Measurements from ENCODE around the gene DUSP5. TPM values are rescaled to one million over a fixed set of nuclear protein-coding genes. Genes with fewer than 3 reads are reported as not detected.

DUSP5 gene
- total and polyA plus RNA-seq, 9 donors, result 2.5 to 21.6 (median 6.2) TPM

DNA sequence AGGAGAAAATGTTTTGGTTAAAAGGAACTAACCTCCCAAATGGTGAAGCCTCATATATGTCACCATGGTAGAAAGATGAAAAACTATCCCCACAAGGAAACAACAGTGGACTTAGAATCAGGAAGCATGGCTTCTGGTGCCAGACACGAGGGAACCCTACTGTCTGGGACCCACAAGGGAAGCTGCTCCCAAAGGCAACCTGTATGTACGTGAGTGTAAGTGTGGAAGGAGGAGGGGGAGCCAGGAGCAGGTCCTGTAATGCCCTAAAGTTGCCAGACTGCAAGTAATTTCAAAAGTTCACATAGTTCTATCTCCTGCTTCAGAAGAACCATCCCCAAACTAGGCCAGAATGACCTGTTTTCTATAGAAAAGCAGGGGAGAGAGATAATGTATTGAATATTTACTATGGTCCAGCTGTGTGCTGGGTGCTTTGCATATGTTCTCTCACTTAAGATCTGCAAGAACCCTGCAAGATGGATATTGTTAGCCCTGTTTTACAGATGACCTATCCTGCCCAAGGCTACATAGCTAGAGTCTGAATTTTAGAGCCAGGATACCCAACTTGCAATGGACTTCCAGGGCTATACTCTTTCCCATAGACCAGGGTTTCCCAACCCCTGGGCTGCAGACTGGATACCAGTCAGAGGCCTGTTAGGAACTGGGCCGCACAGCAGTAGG lies 19.2 kb downstream of the DUSP5 start:
- WGBS, 3 donors, result 84 to 87% (median 86%) methylated on average over 3 of the region's 3 CpGs
- DNase-seq, result no peak
- intact Hi-C loops (cut with DNase I), result no loop called here

DNA sequence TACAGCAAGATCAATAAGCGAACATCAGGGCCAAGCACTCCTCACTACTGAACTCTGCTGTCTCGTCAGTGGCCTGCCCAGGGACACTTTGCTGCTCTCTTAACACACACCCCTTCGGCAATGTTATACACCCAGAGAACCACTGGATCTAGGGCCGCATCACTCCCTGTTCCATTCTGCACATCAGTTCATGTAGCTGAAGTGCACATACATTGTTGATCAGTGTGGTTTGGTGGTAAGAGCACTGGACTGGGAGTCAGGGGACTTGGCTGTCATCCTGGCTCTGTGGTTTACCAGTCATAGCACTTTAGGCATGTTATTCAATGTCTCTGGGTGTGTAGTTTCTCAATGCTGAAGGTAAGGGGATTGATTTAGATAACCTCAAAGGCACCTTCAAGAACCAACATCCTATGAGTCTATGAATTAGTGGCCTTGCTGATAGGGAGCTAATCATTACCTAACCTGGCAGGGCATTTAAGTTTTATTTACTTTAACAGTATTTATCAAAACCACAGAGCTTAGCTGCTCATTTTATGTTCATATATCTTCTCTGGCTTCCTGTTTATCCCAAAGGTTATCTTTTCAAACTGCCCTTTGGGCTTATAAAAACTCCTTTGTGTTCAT lies 24.8 kb downstream of the DUSP5 start:
- H3K9me3 ChIP-seq, result no peaks in the 10 kb centered on the region
- no peaks in the 10 kb centered on the region for H3K27me3 ChIP-seq
- no peaks in the 10 kb centered on the region for H3K4me1 ChIP-seq (ENCODE audit: insufficient read depth)
- 86 to 96% (median 92%) methylated on average over 4 of the region's 4 CpGs for WGBS, 3 donors
- no peak overlapping the region for H3K27ac ChIP-seq
- no peak for DNase-seq
- intact Hi-C loops (cut with DNase I), result no loop called here
- H3K36me3 ChIP-seq, result no peaks in the 10 kb centered on the region
- no peak overlapping the region for H3K4me3 ChIP-seq
- TF ChIP-seq, protein P1, sequence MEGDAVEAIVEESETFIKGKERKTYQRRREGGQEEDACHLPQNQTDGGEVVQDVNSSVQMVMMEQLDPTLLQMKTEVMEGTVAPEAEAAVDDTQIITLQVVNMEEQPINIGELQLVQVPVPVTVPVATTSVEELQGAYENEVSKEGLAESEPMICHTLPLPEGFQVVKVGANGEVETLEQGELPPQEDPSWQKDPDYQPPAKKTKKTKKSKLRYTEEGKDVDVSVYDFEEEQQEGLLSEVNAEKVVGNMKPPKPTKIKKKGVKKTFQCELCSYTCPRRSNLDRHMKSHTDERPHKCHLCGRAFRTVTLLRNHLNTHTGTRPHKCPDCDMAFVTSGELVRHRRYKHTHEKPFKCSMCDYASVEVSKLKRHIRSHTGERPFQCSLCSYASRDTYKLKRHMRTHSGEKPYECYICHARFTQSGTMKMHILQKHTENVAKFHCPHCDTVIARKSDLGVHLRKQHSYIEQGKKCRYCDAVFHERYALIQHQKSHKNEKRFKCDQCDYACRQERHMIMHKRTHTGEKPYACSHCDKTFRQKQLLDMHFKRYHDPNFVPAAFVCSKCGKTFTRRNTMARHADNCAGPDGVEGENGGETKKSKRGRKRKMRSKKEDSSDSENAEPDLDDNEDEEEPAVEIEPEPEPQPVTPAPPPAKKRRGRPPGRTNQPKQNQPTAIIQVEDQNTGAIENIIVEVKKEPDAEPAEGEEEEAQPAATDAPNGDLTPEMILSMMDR (IDR thresholded peaks at IDR 0.05), result no peak
- TF ChIP-seq EP300 (IDR thresholded peaks at IDR 0.05), result no peak
- TF ChIP-seq POLR2A (IDR thresholded peaks at IDR 0.05), result no peak

More for the DNA sequence above, 19.2 kb downstream of the DUSP5 start:
- Histone ChIP-seq H3K9me3 (no peaks in the 10 kb centered on the region), H3K4me1 (ENCODE audit: insufficient read depth) (no peaks in the 10 kb centered on the region), H3K27ac (no peak overlapping the region), H3K4me3 (no peak overlapping the region), H3K36me3 (no peaks in the 10 kb centered on the region), H3K27me3 (no peaks in the 10 kb centered on the region)
- TF ChIP-seq EP300 (IDR thresholded peaks at IDR 0.05) (no peak), POLR2A (IDR thresholded peaks at IDR 0.05) (no peak)
- TF ChIP-seq, protein P1 (IDR thresholded peaks at IDR 0.05), result no peak

DNA sequence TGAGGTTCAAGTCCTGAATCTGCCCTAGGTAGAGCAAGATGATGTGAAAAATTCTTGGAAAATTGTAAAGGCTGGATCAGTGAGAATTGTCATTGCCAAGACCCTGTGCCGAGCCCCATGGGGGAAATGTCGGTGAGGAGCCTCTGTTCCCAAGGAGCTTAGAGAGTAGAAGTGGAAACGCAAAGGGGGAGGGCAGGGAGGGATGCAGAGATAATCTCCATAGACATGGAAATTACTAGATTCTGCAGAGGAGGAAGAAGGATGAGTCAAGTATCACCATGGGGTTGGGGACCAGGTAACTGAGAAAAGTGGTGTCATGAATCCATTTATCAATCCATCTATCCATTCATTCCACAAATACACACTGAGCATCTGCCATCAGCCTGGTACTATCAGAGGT lies 26.0 kb downstream of the DUSP5 start:
- no peak overlapping the region for H3K27ac ChIP-seq
- no peak overlapping the region for H3K4me3 ChIP-seq
- no peaks in the 10 kb centered on the region for H3K27me3 ChIP-seq
- no peaks in the 10 kb centered on the region for H3K36me3 ChIP-seq
- H3K4me1 ChIP-seq (ENCODE audit: insufficient read depth), result no peaks in the 10 kb centered on the region
- TF ChIP-seq EP300 (IDR thresholded peaks at IDR 0.05) (no peak), POLR2A (IDR thresholded peaks at IDR 0.05) (no peak)
- TF ChIP-seq, protein P1 (IDR thresholded peaks at IDR 0.05), result no peak
- DNase-seq, result no peak
- WGBS, 3 donors, result 62 to 78% (median 68%) methylated on average over 3 of the region's 3 CpGs
- H3K9me3 ChIP-seq, result no peaks in the 10 kb centered on the region
- intact Hi-C loops (cut with DNase I), result no loop called here

DNA sequence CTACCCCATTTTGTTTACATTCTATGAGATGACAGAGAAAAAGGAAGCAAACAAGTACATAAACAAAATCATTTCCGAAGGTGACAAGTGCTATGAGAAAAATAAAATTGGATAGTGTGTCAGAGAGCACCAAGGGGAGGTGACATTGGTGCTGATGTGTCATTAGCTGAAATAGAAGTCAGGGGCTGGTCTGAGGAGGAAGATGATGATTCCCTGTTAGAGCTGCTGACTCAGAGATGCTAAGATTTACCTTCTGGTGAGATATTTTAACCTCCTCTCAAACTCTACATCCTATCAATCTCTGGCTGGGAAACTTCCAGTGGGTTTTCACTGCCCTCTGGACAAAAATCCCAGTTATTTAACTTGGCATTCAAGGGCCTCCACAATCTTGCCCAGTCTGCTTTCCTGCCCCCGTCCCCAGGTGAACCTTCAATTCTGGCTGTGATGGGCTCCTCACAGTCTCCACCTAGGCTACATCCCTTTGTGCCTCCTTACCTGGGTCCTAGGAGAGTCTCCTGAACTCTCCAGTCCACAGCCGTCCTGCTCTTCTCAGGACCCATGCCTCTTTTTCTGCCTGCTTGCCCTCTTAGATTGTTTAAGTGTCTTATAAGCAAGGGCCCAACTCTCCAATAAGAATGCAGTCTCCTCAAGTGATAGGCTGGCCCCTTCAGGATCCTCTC lies 26.6 kb downstream of the DUSP5 start:
- H3K4me1 ChIP-seq (ENCODE audit: insufficient read depth), result no peaks in the 10 kb centered on the region
- intact Hi-C loops (cut with DNase I), result no loop called here
- no peak overlapping the region for H3K4me3 ChIP-seq
- no peaks in the 10 kb centered on the region for H3K9me3 ChIP-seq
- no peak overlapping the region for H3K27ac ChIP-seq
- no peaks in the 10 kb centered on the region for H3K36me3 ChIP-seq
- 84 to 95% (median 91%) methylated on average over 3 of the region's 3 CpGs for WGBS, 3 donors
- DNase-seq, result no peak
- H3K27me3 ChIP-seq, result no peaks in the 10 kb centered on the region
- no peak for TF ChIP-seq POLR2A (IDR thresholded peaks at IDR 0.05)
- no peak for TF ChIP-seq EP300 (IDR thresholded peaks at IDR 0.05)
- TF ChIP-seq, protein P1 (IDR thresholded peaks at IDR 0.05), result no peak
